ENCODE data around the gene BCKDHA. TPM values are rescaled to one million over a fixed set of nuclear protein-coding genes. Genes with fewer than 3 reads are reported as not detected.

BCKDHA gene
- total and polyA plus RNA-seq, 9 of the 15 experiments (the other 6 are each of a cell fraction or from before 2014, with no cell fraction given) = 4.5 to 52.5 (median 14.1) TPM

- no peak for TF ChIP-seq HOMEZ (CRISPR knock-in tag; IDR thresholded peaks at IDR 0.05)
- no peak for TF ChIP-seq CBX2 (IDR thresholded peaks at IDR 0.05; ENCODE audit: insufficient read depth, low read length, poor library complexity, severe bottlenecking)
- peak; percentile 93 for TF ChIP-seq POLR2A (conservative IDR thresholded peaks at IDR 0.05)
- TF ChIP-seq HOXB6 (CRISPR knock-in tag; IDR thresholded peaks at IDR 0.05; ENCODE audit: borderline replicate concordance) = no peak
- no peak for TF ChIP-seq SAFB (IDR thresholded peaks at IDR 0.05; ENCODE audit: borderline replicate concordance, low read depth, low read length)
- TF ChIP-seq ZFP30 (CRISPR knock-in tag; IDR thresholded peaks at IDR 0.05; ENCODE audit: borderline replicate concordance) = no peak
- peak; percentile 81 for TF ChIP-seq RBM22 (IDR thresholded peaks at IDR 0.05; ENCODE audit: low read depth, low read length, poor library complexity, severe bottlenecking)
- TF ChIP-seq ILF3 (IDR thresholded peaks at IDR 0.05; ENCODE audit: borderline replicate concordance) = no peak
- no peak for TF ChIP-seq ZNF561 (CRISPR knock-in tag; conservative IDR thresholded peaks at IDR 0.05)
- TF ChIP-seq SMAD3 (CRISPR knock-in tag; conservative IDR thresholded peaks at IDR 0.05) = no peak
- TF ChIP-seq FUS (optimal IDR thresholded peaks at IDR 0.05; ENCODE audit: low read depth, low read length) = no peak
- TF ChIP-seq IRF2 (CRISPR knock-in tag; IDR thresholded peaks at IDR 0.05) = no peak
- no peak for TF ChIP-seq E2F6 (IDR thresholded peaks at IDR 0.05; ENCODE audit: borderline replicate concordance in 1 of 2, extremely low read depth in 1 of 2, insufficient read depth in 1 of 2, insufficient read length in 1 of 2, low read depth in 1 of 2, low read length in 1 of 2, poor library complexity in 1 of 2, severe bottlenecking in 1 of 2)
- no peak for TF ChIP-seq SNIP1 (IDR thresholded peaks at IDR 0.05; ENCODE audit: low read depth)
- no peak for TF ChIP-seq HNRNPUL1 (IDR thresholded peaks at IDR 0.05; ENCODE audit: low read length)
- TF ChIP-seq NONO (IDR thresholded peaks at IDR 0.05; ENCODE audit: low read depth in 2 of 2, low read length in 1 of 2) = no peak
- TF ChIP-seq BCOR (IDR thresholded peaks at IDR 0.05) = no peak
- peak; percentile 87 for TF ChIP-seq NFRKB (IDR thresholded peaks at IDR 0.05; ENCODE audit: low read depth)
- no peak for TF ChIP-seq PRPF4 (IDR thresholded peaks at IDR 0.05; ENCODE audit: insufficient read depth, low read depth, low read length, poor library complexity, severe bottlenecking)
- TF ChIP-seq ZNF212 (CRISPR knock-in tag; IDR thresholded peaks at IDR 0.05) = no peak
- no peak for TF ChIP-seq PHF20 (IDR thresholded peaks at IDR 0.05; ENCODE audit: partially characterized antibody)
- TF ChIP-seq POU5F1 (IDR thresholded peaks at IDR 0.05; ENCODE audit: borderline replicate concordance, low read depth, low read length, partially characterized antibody) = no peak
- 0 out of 2 replicates have a peak, but pooled peaks have one; percentile 52 for TF ChIP-seq ZNF584 (CRISPR knock-in tag; IDR thresholded peaks at IDR 0.05; ENCODE audit: low read depth)
- TF ChIP-seq SMC3 (conservative IDR thresholded peaks at IDR 0.05; ENCODE audit: insufficient read depth, low read depth, low read length) = no peak
- no peak for TF ChIP-seq ETV1 (tag; conservative IDR thresholded peaks at IDR 0.05; ENCODE audit: low read depth)
- peak; percentile 71; the same call in 1 of the 2 replicates for TF ChIP-seq TFAP4 (CRISPR knock-in tag; IDR thresholded peaks at IDR 0.05; ENCODE audit: borderline replicate concordance)
These were observed 33.7 kb upstream of the BCKDHA start, which contains the start of gene B9D2 (continued) for GRCh38 chr19:41363753-41364523.

Measured in K562 (cell line).